GM21529 (cell line): ENCODE measurements around the gene SPEF2.
"Not testable (repeated sequence)": the region's sequence is repeated elsewhere in the genome, so short reads cannot be mapped to it uniquely, and the experiment has no call there.

ENCODE experiments used
- ATAC-seq: cut with Tn5 transposase; IDR thresholded peaks from one replicate; pipeline ENCODE4 v1.9.1; 2021; ENCODE audit not compliant: unreplicated experiment

The SPEF2 gene

GRCh38 chr5:35816881-35817521 lies 199.3 kb downstream of the SPEF2 start:
- ATAC-seq, result no peak

GRCh38 chr5:35819026-35819425 lies 201.4 kb downstream of the SPEF2 start:
- ATAC-seq, result no peak

GRCh38 chr5:35819668-35820067 lies 202.0 kb downstream of the SPEF2 start:
- no peak for ATAC-seq

GRCh38 chr5:35820735-35821134 lies 203.1 kb downstream of the SPEF2 start:
- no peak for ATAC-seq

GRCh38 chr5:35821513-35821912 lies 203.8 kb downstream of the SPEF2 start:
- no peak for ATAC-seq

- no peak for ATAC-seq
These were observed 204.8 kb downstream of the SPEF2 start for GRCh38 chr5:35822511-35822910.

- ATAC-seq, result no peak
These were observed 205.9 kb downstream of the SPEF2 start for GRCh38 chr5:35823347-35824098.

GRCh38 chr5:35826056-35826455 lies 208.4 kb downstream of the SPEF2 start:
- no peak for ATAC-seq

- no peak for ATAC-seq
These were observed 208.9 kb downstream of the SPEF2 start for GRCh38 chr5:35826554-35826953.

- ATAC-seq, result no peak
These were observed 210.5 kb downstream of the SPEF2 start for GRCh38 chr5:35828082-35828598.

GRCh38 chr5:35830587-35830986 lies 212.9 kb downstream of the SPEF2 start:
- no peak for ATAC-seq

- no peak for ATAC-seq
These were observed 215.1 kb downstream of the SPEF2 start for GRCh38 chr5:35832762-35833161.

- ATAC-seq, result no peak
These were observed 215.6 kb downstream of the SPEF2 start for GRCh38 chr5:35833224-35833623.

- ATAC-seq, result no peak
These were observed 218.4 kb downstream of the SPEF2 start for GRCh38 chr5:35835796-35836742.

- no peak for ATAC-seq
These were observed 220.8 kb downstream of the SPEF2 start for GRCh38 chr5:35838370-35839042.

GRCh38 chr5:35842856-35843255 lies 225.2 kb downstream of the SPEF2 start:
- no peak for ATAC-seq

- not testable (repeated sequence) for ATAC-seq
These were observed 227.8 kb downstream of the SPEF2 start for GRCh38 chr5:35845508-35845907.

GRCh38 chr5:35847491-35847890 lies 229.8 kb downstream of the SPEF2 start:
- ATAC-seq, result no peak

- ATAC-seq, result no peak
These were observed 230.3 kb downstream of the SPEF2 start for GRCh38 chr5:35847961-35848360.

GRCh38 chr5:35849860-35850259 lies 232.2 kb downstream of the SPEF2 start:
- no peak for ATAC-seq
